GM21381 (cell line): ENCODE data around the gene TRAF3.
"Not testable (repeated sequence)": the region's sequence is repeated elsewhere in the genome, so short reads cannot be mapped to it uniquely, and the experiment has no call there.

Experiments used
- ATAC-seq: cut with Tn5 transposase; IDR thresholded peaks from one replicate; pipeline ENCODE4 v1.9.1; 2021; ENCODE audit warnings: mild to moderate bottlenecking, moderate library complexity; ENCODE audit not compliant: unreplicated experiment

Gene TRAF3

GRCh38 chr14:102751088-102751487 lies 26.2 kb upstream of the TRAF3 start:
- no peak for ATAC-seq

- no peak for ATAC-seq
These were observed 24.9 kb upstream of the TRAF3 start for GRCh38 chr14:102752239-102752847.

- ATAC-seq, result peak; percentile 50
These were observed 22.6 kb upstream of the TRAF3 start for GRCh38 chr14:102754370-102755262.

- no peak for ATAC-seq
These were observed 19.6 kb upstream of the TRAF3 start for GRCh38 chr14:102757646-102758045.

- ATAC-seq, result no peak
These were observed 19.2 kb upstream of the TRAF3 start for GRCh38 chr14:102758087-102758486.

- no peak for ATAC-seq
These were observed 17.6 kb upstream of the TRAF3 start for GRCh38 chr14:102759456-102760187.

GRCh38 chr14:102760496-102761193 lies 16.6 kb upstream of the TRAF3 start:
- ATAC-seq, result no peak

GRCh38 chr14:102761206-102761605 lies 16.0 kb upstream of the TRAF3 start:
- ATAC-seq, result no peak

- ATAC-seq, result peak; percentile 60
These were observed 13.0 kb upstream of the TRAF3 start for GRCh38 chr14:102764220-102764671.

- ATAC-seq, result not testable (repeated sequence)
These were observed 11.5 kb upstream of the TRAF3 start for GRCh38 chr14:102765770-102766169.

- peak; percentile 35 for ATAC-seq
These were observed 8.8 kb upstream of the TRAF3 start for GRCh38 chr14:102768223-102769048.

- no peak for ATAC-seq
These were observed 8.3 kb upstream of the TRAF3 start for GRCh38 chr14:102769049-102769327.

GRCh38 chr14:102770147-102771123 lies 6.8 kb upstream of the TRAF3 start:
- ATAC-seq, result no peak

- no peak for ATAC-seq
These were observed 6.1 kb upstream of the TRAF3 start for GRCh38 chr14:102771144-102771543.

- no peak for ATAC-seq
These were observed 4.3 kb upstream of the TRAF3 start for GRCh38 chr14:102772781-102773570.

GRCh38 chr14:102774391-102775153 lies 2.7 kb upstream of the TRAF3 start:
- ATAC-seq, result no peak
